GM18502 (cell line): ENCODE measurements around the gene CPLANE1.
"Not testable (repeated sequence)": the region's sequence is repeated elsewhere in the genome, so short reads cannot be mapped to it uniquely, and the experiment has no call there.

ENCODE experiments used
- ATAC-seq: cut with Tn5 transposase; IDR thresholded peaks from one replicate; pipeline ENCODE4 v1.9.1; 2021; ENCODE audit warnings: mild to moderate bottlenecking; ENCODE audit not compliant: unreplicated experiment, poor library complexity

CPLANE1 gene

GRCh38 chr5:37133939-37134338 lies 115.2 kb downstream of the CPLANE1 start:
- no peak for ATAC-seq

GRCh38 chr5:37132646-37133045 lies 116.5 kb downstream of the CPLANE1 start:
- no peak for ATAC-seq

- ATAC-seq, result no peak
These were observed 127.7 kb downstream of the CPLANE1 start for GRCh38 chr5:37121465-37121864.

GRCh38 chr5:37121027-37121426 lies 128.1 kb downstream of the CPLANE1 start:
- peak; percentile 56 for ATAC-seq

- no peak for ATAC-seq
These were observed 128.9 kb downstream of the CPLANE1 start for GRCh38 chr5:37120270-37120669.

GRCh38 chr5:37116359-37116758 lies 132.8 kb downstream of the CPLANE1 start:
- no peak for ATAC-seq

- peak; percentile 37 for ATAC-seq
These were observed 136.7 kb downstream of the CPLANE1 start for GRCh38 chr5:37112383-37112991.

- peak; percentile 92 for ATAC-seq
These were observed 137.5 kb downstream of the CPLANE1 start for GRCh38 chr5:37111426-37112382.

GRCh38 chr5:37110135-37110534 lies 139.0 kb downstream of the CPLANE1 start:
- ATAC-seq, result no peak

GRCh38 chr5:37109338-37109737 lies 139.8 kb downstream of the CPLANE1 start:
- no peak for ATAC-seq

GRCh38 chr5:37103302-37103701 lies 145.9 kb downstream of the CPLANE1 start:
- ATAC-seq, result no peak

GRCh38 chr5:37099267-37099666 lies 149.9 kb downstream of the CPLANE1 start:
- not testable (repeated sequence) for ATAC-seq

- not testable (repeated sequence) for ATAC-seq
These were observed 155.4 kb downstream of the CPLANE1 start for GRCh38 chr5:37093795-37094194.

GRCh38 chr5:37090781-37091180 lies 158.4 kb downstream of the CPLANE1 start:
- ATAC-seq, result no peak

GRCh38 chr5:37090123-37090726 lies 159.0 kb downstream of the CPLANE1 start:
- no peak for ATAC-seq

- ATAC-seq, result no peak
These were observed 161.2 kb downstream of the CPLANE1 start for GRCh38 chr5:37088009-37088408.

GRCh38 chr5:37086466-37087173 lies 162.6 kb downstream of the CPLANE1 start:
- no peak for ATAC-seq

GRCh38 chr5:37086026-37086425 lies 163.2 kb downstream of the CPLANE1 start:
- ATAC-seq, result not testable (repeated sequence)

GRCh38 chr5:37082977-37083376 lies 166.2 kb downstream of the CPLANE1 start:
- not testable (repeated sequence) for ATAC-seq

GRCh38 chr5:37080697-37081096 lies 168.5 kb downstream of the CPLANE1 start:
- ATAC-seq, result no peak
